HepG2 (cell line): ENCODE results near the gene PPDPF. TPM values are rescaled to one million over a fixed set of nuclear protein-coding genes. Genes with fewer than 3 reads are reported as not detected.
A peak's percentile ranks its signal among the peaks of the same experiment; 100 is the strongest.

Source experiments
- ELF1 ChIP-seq: sonication (generic); formaldehyde crosslinking; IDR thresholded peaks from 2 replicates; pipeline ENCODE4 v1.4.0; 2020; ENCODE audit warnings: missing genetic modification reagents
- GTF2F1 ChIP-seq: fragments of 150-350 bp; IDR thresholded peaks from 2 replicates; pipeline ENCODE4 v1.6.1; 2014; ENCODE audit warnings: low read length
- HNF4G ChIP-seq, 2 experiments: sonication (generic) in 1 of 2; formaldehyde crosslinking in 1 of 2; IDR thresholded peaks; 2 replicates each; pipeline versions ENCODE4 v1.4.0 to v1.6.1; 2011 to 2020; ENCODE audit warnings: borderline replicate concordance in 2 of 2, low read depth in 2 of 2, mild to moderate bottlenecking in 2 of 2, low read length in 1 of 2, missing genetic modification reagents in 1 of 2, moderate library complexity in 1 of 2
- IKZF4 ChIP-seq: sonication (generic); formaldehyde crosslinking; IDR thresholded peaks from 2 replicates; pipeline ENCODE4 v1.5.1; 2020; ENCODE audit warnings: borderline replicate concordance, mild to moderate bottlenecking, low read depth, missing genetic modification reagents; ENCODE audit errors: not compliant biosample characterization
- IRF2 ChIP-seq: IDR thresholded peaks from 2 replicates; pipeline ENCODE4 v1.6.1; 2018; ENCODE audit warnings: missing genetic modification reagents, missing compliant biosample characterization
- KMT2B ChIP-seq: IDR thresholded peaks from 2 replicates; pipeline ENCODE4 v1.6.1; 2016; ENCODE audit warnings: missing genetic modification reagents, missing compliant biosample characterization
- MED1 ChIP-seq: sonication (generic); formaldehyde crosslinking; IDR thresholded peaks from 2 replicates; pipeline ENCODE4 v1.4.0; 2020; ENCODE audit warnings: missing genetic modification reagents
- MEIS2 ChIP-seq: sonication (generic); formaldehyde crosslinking; IDR thresholded peaks from 2 replicates; pipeline ENCODE4 v1.9.0; 2021; ENCODE audit warnings: mild to moderate bottlenecking, missing genetic modification reagents
- NAIF1 ChIP-seq: sonication (generic); formaldehyde crosslinking; IDR thresholded peaks from 2 replicates; pipeline ENCODE4 v1.5.0; 2020; ENCODE audit warnings: mild to moderate bottlenecking, missing genetic modification reagents, borderline replicate concordance
- NCOA2 ChIP-seq: sonication (generic); formaldehyde crosslinking; IDR thresholded peaks from 2 replicates; pipeline ENCODE4 v1.8.0; 2022; ENCODE audit warnings: inconsistent platforms
- NONO ChIP-seq, 2 experiments: fragments of 450-650 bp in 1 of 2; sonication (generic) in 1 of 2; formaldehyde crosslinking in 1 of 2; IDR thresholded peaks in 1 of 2; conservative IDR thresholded peaks in 1 of 2; 2 replicates each; pipeline versions ENCODE4 v1.6.1 to v1.8.0; 2017 to 2022; ENCODE audit warnings: mild to moderate bottlenecking in 1 of 2, missing genetic modification reagents in 1 of 2, moderate library complexity in 1 of 2
- RNF2 ChIP-seq: fragments of 450-650 bp; conservative IDR thresholded peaks from 2 replicates; pipeline ENCODE4 v1.6.1; 2016; ENCODE audit warnings: low read depth
- RXRA ChIP-seq: sonication (generic); formaldehyde crosslinking; IDR thresholded peaks from 2 replicates; pipeline ENCODE4 v1.5.1; 2020; ENCODE audit warnings: missing genetic modification reagents
- TEAD2 ChIP-seq: sonication (generic); formaldehyde crosslinking; IDR thresholded peaks from 2 replicates; pipeline ENCODE4 v1.9.0; 2021; ENCODE audit warnings: missing genetic modification reagents
- ZBTB21 ChIP-seq: sonication (generic); formaldehyde crosslinking; IDR thresholded peaks from 2 replicates; pipeline ENCODE4 v1.4.0; 2020; ENCODE audit warnings: missing genetic modification reagents
- ZBTB3 ChIP-seq: sonication (generic); formaldehyde crosslinking; IDR thresholded peaks from 2 replicates; pipeline ENCODE4 v1.4.0; 2020; ENCODE audit warnings: low read depth, mild to moderate bottlenecking, moderate library complexity, missing genetic modification reagents, borderline replicate concordance
- ZC3H13 ChIP-seq: sonication (generic); formaldehyde crosslinking; IDR thresholded peaks from 2 replicates; pipeline ENCODE4 v1.8.1; 2023; ENCODE audit warnings: mild to moderate bottlenecking, missing genetic modification reagents, moderate library complexity
- ZNF160 ChIP-seq: sonication (generic); formaldehyde crosslinking; IDR thresholded peaks from 2 replicates; pipeline ENCODE4 v1.8.0; 2022; ENCODE audit warnings: mild to moderate bottlenecking, inconsistent platforms, missing genetic modification reagents
- ZNF17 ChIP-seq: sonication (generic); formaldehyde crosslinking; IDR thresholded peaks from 2 replicates; pipeline ENCODE4 v1.5.0; 2020; ENCODE audit warnings: mild to moderate bottlenecking, missing genetic modification reagents
- ZNF225 ChIP-seq: sonication (generic); formaldehyde crosslinking; IDR thresholded peaks from 2 replicates; pipeline ENCODE4 v1.4.0; 2020; ENCODE audit warnings: mild to moderate bottlenecking, missing genetic modification reagents
- ZNF263 ChIP-seq: sonication (generic); formaldehyde crosslinking; IDR thresholded peaks from 2 replicates; pipeline ENCODE4 v1.4.0; 2020; ENCODE audit warnings: missing genetic modification reagents
- ZNF652 ChIP-seq: IDR thresholded peaks from 2 replicates; pipeline ENCODE4 v1.6.1; 2016; ENCODE audit warnings: low read depth, borderline replicate concordance
- ZNF749 ChIP-seq: sonication (generic); formaldehyde crosslinking; IDR thresholded peaks from 2 replicates; pipeline ENCODE4 v1.8.0; 2022; ENCODE audit warnings: mild to moderate bottlenecking, missing genetic modification reagents, moderate library complexity, borderline replicate concordance
- ZNF781 ChIP-seq: sonication (generic); formaldehyde crosslinking; IDR thresholded peaks from 2 replicates; pipeline ENCODE4 v1.5.1; 2020; ENCODE audit warnings: borderline replicate concordance, mild to moderate bottlenecking, missing genetic modification reagents; ENCODE audit errors: not compliant biosample characterization
- ZNF782 ChIP-seq: sonication (generic); formaldehyde crosslinking; IDR thresholded peaks from 2 replicates; pipeline ENCODE4 v1.4.0; 2020; ENCODE audit warnings: missing genetic modification reagents, mild to moderate bottlenecking, borderline replicate concordance
- ZSCAN25 ChIP-seq: sonication (generic); formaldehyde crosslinking; IDR thresholded peaks from 2 replicates; pipeline ENCODE4 v1.8.0; 2022; ENCODE audit warnings: mild to moderate bottlenecking, missing genetic modification reagents
- polyA plus RNA-seq, 8 experiments: library from polyadenylated mRNA; depleted of rRNA in 3 of 8; stranded (reverse) in 7 of 8; unstranded in 1 of 8; fragments of >200 nt; fragmentation: Illumina TruSeq in 4 of 8; extraction: Trizol in 4 of 8; gene quantifications; 2 replicates each; pipeline versions ENCODE4 v1.2.1 to v1.2.3, GENCODE V29; 2011 to 2016; ENCODE audit warnings: low read depth in 4 of 8, missing spikeins in 1 of 8, mixed read lengths in 1 of 8; ENCODE audit not compliant: insufficient read depth in 1 of 8
- total RNA-seq, 5 experiments: library from RNA; depleted of rRNA; stranded (reverse); fragments of >200 nt; fragmentation: Illumina TruSeq; extraction: Trizol; gene quantifications; 2 replicates each; pipeline ENCODE4 v1.2.3, GENCODE V29; 2016; ENCODE audit warnings: low read depth in 1 of 5
- TF ChIP-seq, protein P1 (sequence below): sonication (generic); formaldehyde crosslinking; IDR thresholded peaks from 2 replicates; pipeline ENCODE4 v1.5.0; 2020; ENCODE audit warnings: missing genetic modification reagents
- TF ChIP-seq, protein P2 (sequence below): sonication (generic); formaldehyde crosslinking; IDR thresholded peaks from 2 replicates; pipeline ENCODE4 v1.5.0; 2020; ENCODE audit warnings: missing genetic modification reagents
- TF ChIP-seq, protein P3 (sequence below), 2 experiments: fragments of 450-650 bp in 1 of 2; sonication (generic) in 1 of 2; formaldehyde crosslinking; IDR thresholded peaks; 2 replicates each; pipeline versions ENCODE4 v1.5.0 to v1.8.0; 2020 to 2022; ENCODE audit warnings: mild to moderate bottlenecking in 1 of 2, missing genetic modification reagents in 1 of 2

Gene PPDPF
- total and polyA plus RNA-seq, 2 of the 13 experiments (the other 11 are each of a cell fraction or from before 2014, with no cell fraction given) = 1.8 to 7.0 TPM

DNA sequence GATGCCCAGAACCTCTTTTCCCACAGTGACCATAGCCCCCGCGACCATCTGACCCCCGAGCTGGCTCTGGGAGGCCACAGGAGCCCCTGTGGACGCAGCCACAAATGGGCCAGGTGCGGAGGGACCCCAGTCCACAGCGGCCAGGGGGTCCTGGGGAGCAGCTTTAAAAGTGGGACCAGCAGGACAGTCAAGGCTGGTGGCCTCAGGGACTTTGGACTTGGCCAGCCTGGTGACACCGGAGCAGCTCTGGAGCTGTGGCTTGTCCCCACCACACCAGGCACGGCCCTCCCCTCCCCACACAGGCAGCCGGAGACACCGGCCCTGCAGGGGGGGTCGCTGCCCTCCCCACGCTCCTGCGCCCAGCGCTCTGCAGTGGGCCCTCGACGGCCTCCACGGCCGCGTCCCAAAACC, 36.9 kb downstream of the PPDPF start (continued):
- no peak for TF ChIP-seq HNF4G (IDR thresholded peaks at IDR 0.05; ENCODE audit: borderline replicate concordance, low read depth, low read length)
- TF ChIP-seq HNF4G (CRISPR knock-in tag; IDR thresholded peaks at IDR 0.05; ENCODE audit: borderline replicate concordance, low read depth) = no peak; the same call in 1 of the 2 replicates
- TF ChIP-seq, protein P1, sequence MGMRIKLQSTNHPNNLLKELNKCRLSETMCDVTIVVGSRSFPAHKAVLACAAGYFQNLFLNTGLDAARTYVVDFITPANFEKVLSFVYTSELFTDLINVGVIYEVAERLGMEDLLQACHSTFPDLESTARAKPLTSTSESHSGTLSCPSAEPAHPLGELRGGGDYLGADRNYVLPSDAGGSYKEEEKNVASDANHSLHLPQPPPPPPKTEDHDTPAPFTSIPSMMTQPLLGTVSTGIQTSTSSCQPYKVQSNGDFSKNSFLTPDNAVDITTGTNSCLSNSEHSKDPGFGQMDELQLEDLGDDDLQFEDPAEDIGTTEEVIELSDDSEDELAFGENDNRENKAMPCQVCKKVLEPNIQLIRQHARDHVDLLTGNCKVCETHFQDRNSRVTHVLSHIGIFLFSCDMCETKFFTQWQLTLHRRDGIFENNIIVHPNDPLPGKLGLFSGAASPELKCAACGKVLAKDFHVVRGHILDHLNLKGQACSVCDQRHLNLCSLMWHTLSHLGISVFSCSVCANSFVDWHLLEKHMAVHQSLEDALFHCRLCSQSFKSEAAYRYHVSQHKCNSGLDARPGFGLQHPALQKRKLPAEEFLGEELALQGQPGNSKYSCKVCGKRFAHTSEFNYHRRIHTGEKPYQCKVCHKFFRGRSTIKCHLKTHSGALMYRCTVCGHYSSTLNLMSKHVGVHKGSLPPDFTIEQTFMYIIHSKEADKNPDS (CRISPR knock-in tag) = no peak
- no peak for TF ChIP-seq KMT2B (CRISPR knock-in tag)
- peak; percentile 45 for TF ChIP-seq ZSCAN25 (CRISPR knock-in tag)
- peak; percentile 60; the same call in 1 of the 2 replicates for TF ChIP-seq ZNF225 (CRISPR knock-in tag)
- peak; percentile 45; the same call in 1 of the 2 replicates for TF ChIP-seq MED1
- no peak for TF ChIP-seq ZNF17 (CRISPR knock-in tag)
- peak; percentile 36; the same call in 1 of the 2 replicates for TF ChIP-seq ZNF160 (CRISPR knock-in tag)
- no peak for TF ChIP-seq ZBTB21 (CRISPR knock-in tag)
- TF ChIP-seq NAIF1 (CRISPR knock-in tag) = no peak
- peak; percentile 64; the same call in 1 of the 2 replicates for TF ChIP-seq ZC3H13
- no peak for TF ChIP-seq IKZF4 (CRISPR knock-in tag)
- no peak for TF ChIP-seq ZNF749 (CRISPR knock-in tag)
- TF ChIP-seq ZNF652 (CRISPR knock-in tag) = no peak
- no peak for TF ChIP-seq NONO (IDR thresholded peaks at IDR 0.05)
- TF ChIP-seq NONO (CRISPR knock-in tag; conservative IDR thresholded peaks at IDR 0.05) = 0 out of 2 replicates have a peak, but pooled peaks have one; percentile 38
- no peak for TF ChIP-seq ELF1 (CRISPR knock-in tag)
- 0 out of 2 replicates have a peak, but pooled peaks have one; percentile 15 for TF ChIP-seq ZNF263
- TF ChIP-seq GTF2F1 = no peak
- TF ChIP-seq RNF2 = no peak
- TF ChIP-seq ZNF782 (CRISPR knock-in tag) = 0 out of 2 replicates have a peak, but pooled peaks have one; percentile 34
- TF ChIP-seq ZNF781 (CRISPR knock-in tag) = no peak
- TF ChIP-seq RXRA (CRISPR knock-in tag) = no peak
- no peak for TF ChIP-seq NCOA2 (CRISPR knock-in tag)
- TF ChIP-seq, protein P2, sequence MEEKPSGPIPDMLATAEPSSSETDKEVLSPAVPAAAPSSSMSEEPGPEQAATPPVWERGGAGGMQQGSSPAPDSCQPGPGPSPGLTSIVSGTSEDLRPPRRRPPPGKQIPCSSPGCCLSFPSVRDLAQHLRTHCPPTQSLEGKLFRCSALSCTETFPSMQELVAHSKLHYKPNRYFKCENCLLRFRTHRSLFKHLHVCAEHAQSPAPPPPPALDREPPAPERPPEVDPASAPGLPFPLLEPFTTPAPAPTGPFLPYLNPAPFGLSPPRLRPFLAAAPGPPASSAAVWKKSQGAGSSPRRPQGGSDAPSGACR (CRISPR knock-in tag) = 0 out of 2 replicates have a peak, but pooled peaks have one; percentile 38
- TF ChIP-seq, protein P3, sequence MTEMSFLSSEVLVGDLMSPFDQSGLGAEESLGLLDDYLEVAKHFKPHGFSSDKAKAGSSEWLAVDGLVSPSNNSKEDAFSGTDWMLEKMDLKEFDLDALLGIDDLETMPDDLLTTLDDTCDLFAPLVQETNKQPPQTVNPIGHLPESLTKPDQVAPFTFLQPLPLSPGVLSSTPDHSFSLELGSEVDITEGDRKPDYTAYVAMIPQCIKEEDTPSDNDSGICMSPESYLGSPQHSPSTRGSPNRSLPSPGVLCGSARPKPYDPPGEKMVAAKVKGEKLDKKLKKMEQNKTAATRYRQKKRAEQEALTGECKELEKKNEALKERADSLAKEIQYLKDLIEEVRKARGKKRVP (CRISPR knock-in tag; IDR thresholded peaks at IDR 0.05) = no peak
- no peak for TF ChIP-seq ZBTB3 (CRISPR knock-in tag)
- no peak for TF ChIP-seq MEIS2 (CRISPR knock-in tag)
- no peak for TF ChIP-seq TEAD2
- no peak for TF ChIP-seq IRF2
